Skin of body (tissue), 2 donors: ENCODE measurements around the gene FUT8. TPM values are rescaled to one million over a fixed set of nuclear protein-coding genes. Genes with fewer than 3 reads are reported as not detected.

Experiments
- DNase-seq: peaks from one replicate; lab custom pipeline; 2025; lab: John Stamatoyannopoulos, UW
- total RNA-seq: library from RNA; depleted of rRNA; stranded (reverse); fragments of >200 nt; gene quantifications from one replicate; pipeline ENCODE4 v1.2.3, GENCODE V29; 2014

The FUT8 gene
- total RNA-seq = 39.6 TPM

DNA sequence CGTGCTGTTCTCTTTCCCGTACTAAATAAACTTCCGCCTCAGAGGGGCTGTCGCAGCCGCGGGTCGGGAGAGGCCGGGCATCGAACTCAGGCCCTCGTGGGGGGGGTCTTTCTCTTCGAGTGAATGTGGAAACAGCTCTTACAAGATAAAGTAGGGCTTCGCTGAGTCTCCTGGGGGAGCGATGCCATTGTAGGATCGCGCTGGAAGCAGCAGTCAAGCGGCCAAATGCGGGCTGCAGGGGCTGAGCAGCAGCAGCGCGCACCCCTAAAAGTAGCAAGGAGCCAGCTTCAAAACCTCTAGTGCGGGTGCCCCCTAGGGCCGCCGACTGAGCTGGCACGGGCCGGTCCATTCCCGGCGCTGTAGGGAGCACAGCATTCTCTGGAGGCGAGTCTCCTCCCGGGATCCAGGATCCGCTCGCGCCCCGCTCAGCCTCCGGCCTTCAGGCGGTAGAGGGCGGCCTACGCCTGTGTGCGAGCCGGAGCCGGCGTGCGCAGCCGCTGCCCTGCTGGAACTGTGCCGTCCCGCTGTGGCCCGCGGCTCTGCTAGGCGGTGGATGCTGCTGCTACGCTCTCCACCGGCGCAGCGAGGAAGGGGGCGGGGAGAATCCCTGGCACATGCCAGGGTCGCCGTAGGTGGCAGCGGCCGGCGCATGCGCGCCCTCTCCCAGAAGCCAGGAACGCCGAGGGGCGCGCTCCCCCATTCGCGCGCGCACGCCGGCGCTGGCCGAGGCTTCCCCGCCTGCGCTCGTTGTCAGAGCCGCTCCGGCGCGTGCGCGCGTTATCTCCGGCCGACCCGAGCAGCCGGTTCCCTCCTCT is at the start of gene FUT8:
Gene FUT8, plus strand, starts transcription at position 699 of the 815 bp plus-strand sequence. CDS start 148,834 bp downstream, outside the sequence.
- peak; percentile 96 for DNase-seq

- DNase-seq = no peak
Measured at GRCh38 chr14:65366802-65367565, 45.5 kb upstream of the FUT8 start.

DNA sequence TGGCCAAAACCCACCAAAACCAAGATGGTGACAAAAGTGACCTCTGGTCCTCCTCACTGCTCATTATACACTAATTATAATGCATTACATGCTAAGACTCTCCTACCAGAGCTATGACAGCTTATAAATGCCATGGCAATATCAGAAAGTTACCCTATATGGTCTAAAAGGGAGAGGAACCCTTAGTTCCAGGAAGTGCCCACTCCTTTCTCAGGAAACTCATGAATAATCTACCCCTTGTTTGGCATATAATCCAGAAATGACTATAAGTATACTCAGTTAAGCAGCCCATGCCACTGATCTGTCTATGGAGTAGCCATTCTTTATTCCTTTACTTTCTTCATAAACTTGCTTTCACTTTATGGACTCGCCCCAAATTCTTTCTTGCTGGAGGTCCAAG is 43.0 kb upstream of the FUT8 start:
- no peak for DNase-seq

DNA sequence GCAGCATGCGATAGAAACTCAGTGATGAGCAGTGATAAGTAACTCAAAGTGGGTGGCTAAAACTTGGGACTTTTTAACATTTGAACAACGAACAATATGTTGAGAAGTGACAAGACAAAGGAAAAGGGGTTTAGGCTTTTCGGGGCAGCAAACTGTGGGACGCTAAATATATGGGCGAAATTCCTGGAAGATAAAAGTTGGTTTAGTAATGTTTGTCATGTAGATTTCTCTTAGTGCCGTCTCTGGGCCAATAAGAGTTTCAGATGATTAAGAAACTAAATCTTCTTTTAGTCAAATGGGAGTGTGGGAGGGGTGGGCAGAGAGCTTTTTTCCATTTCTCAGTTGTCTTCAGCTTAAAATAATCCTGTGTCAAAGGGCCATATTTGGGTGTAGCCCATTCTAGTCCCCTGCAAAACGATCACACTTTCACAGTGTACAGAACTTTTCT is 41.7 kb upstream of the FUT8 start:
- DNase-seq = no peak

DNA sequence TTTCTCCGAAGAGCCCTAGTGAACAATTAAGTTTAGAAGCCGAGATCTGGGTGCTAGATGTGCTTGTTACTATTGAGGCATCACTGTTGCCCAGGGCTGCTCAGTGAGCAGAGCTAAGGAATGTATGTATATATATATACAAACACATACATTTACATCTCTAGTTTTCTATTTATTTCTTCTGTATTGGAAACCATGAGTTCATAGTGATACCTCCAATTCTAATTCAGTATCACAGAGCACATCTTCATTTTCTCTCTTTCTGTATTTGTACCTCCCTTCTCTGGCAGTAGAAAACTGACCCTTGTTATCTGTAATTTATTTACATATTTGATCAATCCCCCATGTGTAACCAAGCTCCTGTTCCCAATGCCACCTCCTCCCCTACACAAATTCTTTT is 40.7 kb upstream of the FUT8 start:
- DNase-seq = no peak

DNA sequence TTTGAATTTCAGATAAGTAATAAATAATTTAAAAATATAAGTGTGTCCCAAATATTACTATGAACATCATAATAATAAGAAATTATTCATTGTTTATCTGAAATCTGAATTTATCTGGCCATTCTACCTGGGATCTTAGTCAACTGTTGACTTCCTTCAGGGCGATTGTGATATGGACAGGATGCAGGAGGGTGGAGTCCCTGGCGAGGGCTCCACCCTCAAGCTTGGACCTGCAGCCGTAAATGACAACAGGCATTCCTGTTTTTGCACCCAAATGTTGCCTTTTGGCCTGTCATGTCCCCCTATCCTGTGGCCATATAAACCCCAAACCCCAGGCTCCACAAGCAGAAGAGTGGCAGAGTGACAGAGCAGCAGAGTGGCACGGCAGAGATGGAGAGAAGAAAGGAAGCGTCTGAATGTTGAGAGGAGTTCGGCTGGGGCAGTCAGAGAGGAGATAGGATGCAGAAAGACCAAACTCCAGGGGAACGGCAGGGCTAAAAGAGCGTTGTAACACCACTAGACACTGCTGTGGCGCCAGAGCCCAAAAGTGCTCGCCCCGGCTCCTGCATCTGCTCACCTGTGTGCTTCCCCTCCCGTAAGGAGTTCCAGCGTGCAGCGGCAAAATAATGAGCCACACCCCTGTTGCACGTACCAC is 39.4 kb upstream of the FUT8 start:
- no peak for DNase-seq

DNA sequence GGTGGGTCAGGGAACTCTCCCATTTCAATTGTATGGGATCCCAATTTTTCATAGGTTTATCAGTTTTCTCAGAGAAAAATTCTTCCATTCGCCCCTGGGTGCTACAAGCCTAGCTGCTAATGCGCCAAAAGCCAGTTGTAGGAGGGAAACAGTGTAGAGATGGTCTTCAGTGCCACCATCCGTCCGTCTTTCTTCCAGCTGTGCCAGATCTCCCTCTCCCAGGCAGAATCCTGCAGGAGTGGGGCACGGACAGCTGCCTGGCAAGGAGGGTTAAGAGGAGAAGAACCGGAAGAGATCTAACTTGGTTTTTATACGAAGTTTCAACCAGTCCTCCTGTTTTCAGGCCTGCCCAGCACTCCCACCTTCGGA is 38.9 kb upstream of the FUT8 start:
- no peak for DNase-seq

DNA sequence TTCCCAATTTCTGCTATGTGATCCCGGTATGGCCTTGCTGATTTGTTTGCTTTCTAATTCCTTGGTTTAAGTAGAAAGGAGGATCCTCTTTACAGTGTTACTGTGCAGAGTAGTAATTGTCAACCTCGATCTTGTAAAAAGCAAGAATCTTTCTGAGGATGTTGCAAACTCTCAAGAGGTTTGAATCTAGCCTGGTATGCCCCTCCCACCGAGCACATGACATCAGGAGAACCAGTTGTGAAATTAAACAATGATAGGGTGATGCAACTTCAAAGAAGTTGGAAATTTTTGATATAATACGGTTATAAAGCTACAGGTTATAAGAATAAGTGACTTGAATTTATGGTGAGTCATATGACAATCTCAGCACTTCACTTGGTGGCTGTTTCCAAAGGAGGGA is 35.0 kb upstream of the FUT8 start:
- DNase-seq = no peak

- DNase-seq = no peak
Measured at GRCh38 chr14:65382586-65382985, 29.9 kb upstream of the FUT8 start.

DNA sequence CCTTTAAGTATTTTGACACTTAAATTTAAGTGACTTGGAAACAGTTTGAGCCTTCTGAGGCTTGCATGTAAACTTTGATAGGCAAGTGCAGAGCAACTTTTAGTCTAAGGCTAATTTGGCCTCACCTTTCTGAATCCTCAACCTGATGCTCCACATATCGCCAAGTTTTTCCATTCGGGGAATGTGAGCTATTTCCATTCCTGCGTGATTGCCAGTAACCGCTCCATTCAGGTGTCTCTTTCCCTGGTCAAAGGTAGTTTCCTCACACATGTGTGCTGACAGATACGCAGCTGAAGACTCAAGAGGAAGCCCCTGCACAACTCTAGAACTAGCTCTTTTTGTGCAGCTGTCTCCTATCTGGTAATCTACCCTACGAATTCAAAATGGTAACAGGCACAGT is 25.4 kb upstream of the FUT8 start:
- DNase-seq = no peak

DNA sequence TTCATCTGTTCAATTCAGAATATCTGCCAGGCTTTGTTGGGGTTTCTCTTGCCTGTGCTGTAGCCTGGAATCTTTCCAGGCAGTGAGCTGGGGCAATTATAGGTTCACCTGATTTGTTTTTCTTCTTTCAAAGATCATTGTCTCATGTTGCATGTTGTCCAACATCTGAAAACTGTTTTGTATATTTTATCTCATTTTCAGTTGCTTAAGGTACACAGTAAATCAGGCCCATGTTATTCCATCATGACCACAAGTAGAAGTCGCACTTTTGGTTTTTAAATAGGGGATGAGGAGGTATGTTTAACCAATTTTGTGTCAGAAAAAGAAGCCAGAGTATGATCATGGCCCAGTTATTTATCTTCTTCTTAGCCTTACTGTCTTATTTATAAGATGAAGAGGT is 24.9 kb upstream of the FUT8 start:
- no peak for DNase-seq

DNA sequence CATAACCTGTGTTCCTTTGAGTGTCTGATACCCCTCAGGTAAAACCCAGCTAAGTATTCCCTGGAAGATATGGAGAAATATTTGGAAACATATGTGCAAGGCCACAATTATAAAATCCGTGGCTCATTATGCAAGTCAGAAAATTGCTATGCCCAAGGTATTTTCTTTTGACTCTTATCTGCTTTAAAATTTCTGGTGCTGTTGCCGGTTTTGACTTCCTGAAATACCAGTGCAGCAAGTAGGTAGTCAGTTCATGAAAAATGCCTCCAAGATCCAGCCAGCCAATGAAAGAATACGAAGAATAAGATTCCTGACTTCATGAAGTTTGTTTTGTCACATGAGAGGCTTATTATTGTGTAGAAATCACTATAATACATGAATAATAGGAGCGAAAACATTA is 20.2 kb upstream of the FUT8 start:
- DNase-seq = no peak

GRCh38 chr14:65396082-65396910 is 16.2 kb upstream of the FUT8 start:
- DNase-seq = no peak

DNA sequence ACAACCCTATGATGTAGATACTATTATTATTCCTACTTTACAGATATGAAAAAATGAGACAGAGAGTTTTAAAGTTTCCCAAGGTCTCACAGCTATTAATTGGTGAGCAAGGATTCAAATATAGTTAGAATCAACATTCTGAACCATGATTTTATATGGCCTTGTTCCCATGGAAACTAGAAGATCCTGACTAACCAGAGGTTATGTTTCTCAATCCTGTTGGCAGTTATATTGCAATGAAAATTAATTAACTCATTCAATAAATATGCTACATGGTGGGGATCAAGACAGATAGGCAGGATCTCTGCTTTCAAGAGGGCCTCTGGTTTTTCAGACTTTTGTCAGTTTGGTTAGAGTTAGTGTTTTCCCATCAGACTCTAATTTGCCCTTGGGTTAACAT is 9.3 kb upstream of the FUT8 start:
- DNase-seq = no peak

GRCh38 chr14:65408113-65408512 is 4.4 kb upstream of the FUT8 start:
- DNase-seq = no peak

DNA sequence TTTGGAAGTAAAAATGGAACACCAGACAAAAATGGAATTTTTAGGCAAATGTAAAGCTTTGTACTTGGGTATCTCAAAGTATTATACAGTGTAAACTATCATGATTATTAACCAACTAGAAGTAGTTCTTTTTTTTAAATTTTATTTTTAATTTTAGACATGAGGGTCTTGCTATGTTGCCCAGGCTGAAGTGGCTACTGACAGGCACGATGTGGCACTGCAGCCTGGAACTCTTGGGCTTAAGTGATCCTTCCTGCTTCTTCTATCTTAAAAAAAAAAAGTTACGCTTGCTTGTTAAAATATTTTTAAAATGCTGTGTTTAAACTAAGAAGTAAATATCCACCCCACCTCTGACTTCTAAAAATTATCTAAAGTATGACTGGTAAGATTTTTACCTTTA is 1.9 kb upstream of the FUT8 start:
- no peak for DNase-seq

DNA sequence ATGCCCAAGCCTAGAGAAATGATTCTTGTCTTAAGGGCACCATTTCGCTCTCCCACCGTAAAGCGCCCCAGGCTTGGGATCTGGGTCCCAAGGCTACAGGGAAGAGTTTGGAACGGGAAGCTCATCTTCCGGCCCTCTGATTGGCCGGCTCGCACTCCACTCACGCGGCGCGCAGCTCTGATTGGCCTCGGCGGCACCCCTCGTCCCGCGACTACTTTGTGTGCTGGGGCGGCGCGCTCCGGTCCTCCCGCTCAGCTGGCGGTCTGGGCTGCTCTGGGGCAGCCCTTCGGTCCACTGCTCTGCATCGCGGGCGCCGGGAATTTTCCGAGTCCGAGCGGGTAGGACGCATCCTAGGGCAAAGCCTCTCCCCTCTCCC is 886 bp upstream of the FUT8 start:
- peak; percentile 91 for DNase-seq

DNA sequence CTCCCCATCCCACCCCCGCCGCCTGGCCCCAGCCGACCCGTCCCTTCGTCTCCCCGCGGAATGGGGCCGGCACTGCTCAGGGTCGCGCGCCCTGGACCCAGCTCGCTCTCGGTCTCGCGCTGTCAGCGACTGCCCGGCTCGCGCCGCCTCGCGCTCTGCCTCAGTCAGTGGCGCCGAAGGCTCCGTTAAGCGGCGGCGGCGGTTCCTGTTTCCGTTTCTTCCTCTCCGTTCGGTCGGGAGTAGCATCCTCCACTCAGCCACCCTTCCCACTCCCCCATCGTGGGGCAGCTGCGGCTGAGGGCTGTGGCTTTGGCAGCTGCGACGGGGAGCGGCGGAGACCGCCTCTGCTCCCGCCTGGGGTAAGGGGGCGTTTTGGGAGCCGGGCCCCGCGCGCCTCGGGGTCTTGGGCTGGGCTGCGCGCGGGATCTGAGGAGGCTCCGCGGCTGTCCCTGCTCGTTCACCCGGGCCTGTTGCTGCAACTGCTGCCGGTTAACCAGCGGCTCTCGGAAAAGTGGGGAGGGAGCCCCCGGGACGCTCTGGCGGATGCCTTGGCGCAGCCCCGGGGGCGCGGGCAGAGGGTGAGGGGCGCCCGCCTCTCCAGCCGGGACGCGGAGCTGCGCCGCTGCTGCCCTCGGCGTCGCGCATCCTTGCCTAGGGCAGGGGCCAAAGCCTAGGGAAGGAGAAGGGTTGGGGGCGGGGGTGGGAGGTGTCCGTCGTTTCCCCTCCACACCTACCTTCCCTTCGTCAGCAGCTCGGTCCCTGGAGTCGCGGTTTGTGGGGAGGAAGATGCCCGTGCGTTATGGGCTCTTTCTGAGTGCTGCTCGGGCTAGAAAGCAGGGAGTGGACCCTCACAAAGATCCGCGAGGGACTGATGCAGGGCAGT is 567 bp downstream of the FUT8 start:
- DNase-seq = peak; percentile 41

DNA sequence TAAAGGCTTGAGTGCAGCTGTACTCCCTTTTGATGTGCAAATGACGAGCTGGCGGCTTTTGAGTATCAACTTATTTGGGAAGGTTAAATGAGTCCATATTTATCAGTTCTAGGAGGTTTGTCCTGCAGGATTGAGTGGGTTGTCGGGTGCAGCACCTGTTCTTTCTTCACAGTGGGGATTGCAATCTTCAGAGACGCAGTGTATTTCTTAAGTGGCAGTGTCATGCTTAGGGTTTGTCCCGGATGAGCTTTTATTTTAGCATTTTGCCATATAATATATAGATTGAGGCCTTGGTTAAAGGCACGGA is 1.2 kb downstream of the FUT8 start:
- DNase-seq = no peak

- DNase-seq = peak; percentile 33
Measured at GRCh38 chr14:65414961-65415589, 2.5 kb downstream of the FUT8 start.
